ENCODE measurements around the gene STRADA.

GRCh38 chr17:63741408-63742173 lies at the start of gene STRADA:
- TF ChIP-seq POLR2A (IDR thresholded peaks at IDR 0.05) = peak; percentile 63 to 80
- TF ChIP-seq, protein P1, sequence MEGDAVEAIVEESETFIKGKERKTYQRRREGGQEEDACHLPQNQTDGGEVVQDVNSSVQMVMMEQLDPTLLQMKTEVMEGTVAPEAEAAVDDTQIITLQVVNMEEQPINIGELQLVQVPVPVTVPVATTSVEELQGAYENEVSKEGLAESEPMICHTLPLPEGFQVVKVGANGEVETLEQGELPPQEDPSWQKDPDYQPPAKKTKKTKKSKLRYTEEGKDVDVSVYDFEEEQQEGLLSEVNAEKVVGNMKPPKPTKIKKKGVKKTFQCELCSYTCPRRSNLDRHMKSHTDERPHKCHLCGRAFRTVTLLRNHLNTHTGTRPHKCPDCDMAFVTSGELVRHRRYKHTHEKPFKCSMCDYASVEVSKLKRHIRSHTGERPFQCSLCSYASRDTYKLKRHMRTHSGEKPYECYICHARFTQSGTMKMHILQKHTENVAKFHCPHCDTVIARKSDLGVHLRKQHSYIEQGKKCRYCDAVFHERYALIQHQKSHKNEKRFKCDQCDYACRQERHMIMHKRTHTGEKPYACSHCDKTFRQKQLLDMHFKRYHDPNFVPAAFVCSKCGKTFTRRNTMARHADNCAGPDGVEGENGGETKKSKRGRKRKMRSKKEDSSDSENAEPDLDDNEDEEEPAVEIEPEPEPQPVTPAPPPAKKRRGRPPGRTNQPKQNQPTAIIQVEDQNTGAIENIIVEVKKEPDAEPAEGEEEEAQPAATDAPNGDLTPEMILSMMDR (IDR thresholded peaks at IDR 0.05) = peak in 1 of 4 experiments; percentile 11
- peak; percentile 81 for TF ChIP-seq POLR2AphosphoS5 (IDR thresholded peaks at IDR 0.05)

All from gastroesophageal sphincter (tissue), 3 donors.